ENCODE measurements around the gene PLPP4.

The PLPP4 gene

DNA sequence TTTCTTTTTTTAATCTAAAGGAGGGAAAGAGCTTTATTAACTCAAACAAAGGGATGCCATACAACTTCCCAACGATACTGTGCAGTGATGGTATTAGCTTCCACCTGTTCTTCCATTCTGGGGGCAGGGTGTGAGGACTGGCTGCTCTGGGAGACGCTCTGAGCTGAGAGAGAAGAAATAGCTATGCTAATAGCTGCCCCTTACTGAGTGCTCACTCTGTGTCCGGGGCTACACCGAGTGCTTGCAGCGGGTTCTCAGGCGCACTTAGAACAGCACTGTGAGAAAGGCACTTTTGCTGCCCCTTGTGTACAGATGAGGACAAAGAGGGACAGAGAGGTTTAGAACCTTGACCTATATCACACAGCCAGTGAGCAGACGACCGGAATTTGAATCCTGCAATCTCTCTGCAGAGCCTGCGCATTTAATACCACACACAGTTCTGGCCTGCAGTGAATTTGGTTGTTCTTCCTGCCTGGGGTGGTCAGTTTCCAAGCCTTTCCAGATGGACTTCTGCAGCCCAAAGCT is 142.2 kb downstream of the PLPP4 start:
- no peaks in the 10 kb centered on the region for H3K79me2 ChIP-seq (ENCODE audit: low read length)

GRCh38 chr10:120600871-120601649 is 144.0 kb downstream of the PLPP4 start:
- peaks cover 18% of the 10 kb centered on the region for H3K36me3 ChIP-seq (replicated peaks; ENCODE audit: low read depth, low read length)
- no peaks in the 10 kb centered on the region for H4K20me1 ChIP-seq (ENCODE audit: insufficient read depth, low read length)
- peak overlapping the region; percentile 98 for H3K27ac ChIP-seq (ENCODE audit: low read length)
- H3K79me2 ChIP-seq (ENCODE audit: low read length), result no peaks in the 10 kb centered on the region
- no peak overlapping the region for H2AFZ ChIP-seq (ENCODE audit: low read depth, low read length)
- H3K9ac ChIP-seq (ENCODE audit: low read length), result peak overlapping the region; percentile 88
- H3K9me3 ChIP-seq (ENCODE audit: insufficient read depth, low read length), result peaks cover 10% of the 10 kb centered on the region
- peak overlapping the region; percentile 73 for H3K4me2 ChIP-seq (ENCODE audit: low read length)
- H3K4me3 ChIP-seq (ENCODE audit: low read length), result peak overlapping the region; percentile 45
- peaks cover 70% of the 10 kb centered on the region for H3K4me1 ChIP-seq (ENCODE audit: low read length)
- TF ChIP-seq, protein P1, sequence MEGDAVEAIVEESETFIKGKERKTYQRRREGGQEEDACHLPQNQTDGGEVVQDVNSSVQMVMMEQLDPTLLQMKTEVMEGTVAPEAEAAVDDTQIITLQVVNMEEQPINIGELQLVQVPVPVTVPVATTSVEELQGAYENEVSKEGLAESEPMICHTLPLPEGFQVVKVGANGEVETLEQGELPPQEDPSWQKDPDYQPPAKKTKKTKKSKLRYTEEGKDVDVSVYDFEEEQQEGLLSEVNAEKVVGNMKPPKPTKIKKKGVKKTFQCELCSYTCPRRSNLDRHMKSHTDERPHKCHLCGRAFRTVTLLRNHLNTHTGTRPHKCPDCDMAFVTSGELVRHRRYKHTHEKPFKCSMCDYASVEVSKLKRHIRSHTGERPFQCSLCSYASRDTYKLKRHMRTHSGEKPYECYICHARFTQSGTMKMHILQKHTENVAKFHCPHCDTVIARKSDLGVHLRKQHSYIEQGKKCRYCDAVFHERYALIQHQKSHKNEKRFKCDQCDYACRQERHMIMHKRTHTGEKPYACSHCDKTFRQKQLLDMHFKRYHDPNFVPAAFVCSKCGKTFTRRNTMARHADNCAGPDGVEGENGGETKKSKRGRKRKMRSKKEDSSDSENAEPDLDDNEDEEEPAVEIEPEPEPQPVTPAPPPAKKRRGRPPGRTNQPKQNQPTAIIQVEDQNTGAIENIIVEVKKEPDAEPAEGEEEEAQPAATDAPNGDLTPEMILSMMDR (IDR thresholded peaks at IDR 0.05; ENCODE audit: low read depth, low read length), result peak; percentile 59
- no peak for TF ChIP-seq EZH2phosphoT487 (IDR thresholded peaks at IDR 0.05; ENCODE audit: low read depth)
- no peaks in the 10 kb centered on the region for H3K27me3 ChIP-seq (ENCODE audit: low read depth, low read length)

More for the DNA sequence above, 142.2 kb downstream of the PLPP4 start:
- Histone ChIP-seq H3K9me3 (ENCODE audit: insufficient read depth, low read length) (peaks cover 10% of the 10 kb centered on the region), H3K27ac (ENCODE audit: low read length) (no peak overlapping the region), H3K36me3 (replicated peaks; ENCODE audit: low read depth, low read length) (peaks cover 15% of the 10 kb centered on the region), H2AFZ (ENCODE audit: low read depth, low read length) (no peak overlapping the region), H3K9ac (ENCODE audit: low read length) (peak overlapping the region; percentile 11; the same call in 1 of the 2 replicates), H3K4me1 (ENCODE audit: low read length) (peaks cover 54% of the 10 kb centered on the region), H3K4me3 (ENCODE audit: low read length) (no peak overlapping the region), H4K20me1 (ENCODE audit: insufficient read depth, low read length) (no peaks in the 10 kb centered on the region), H3K27me3 (ENCODE audit: low read depth, low read length) (no peaks in the 10 kb centered on the region), H3K4me2 (ENCODE audit: low read length) (no peak overlapping the region)
- TF ChIP-seq EZH2phosphoT487 (IDR thresholded peaks at IDR 0.05; ENCODE audit: low read depth), result no peak
- TF ChIP-seq, protein P1 (IDR thresholded peaks at IDR 0.05; ENCODE audit: low read depth, low read length), result no peak

- peaks cover 10% of the 10 kb centered on the region for H3K9me3 ChIP-seq (ENCODE audit: insufficient read depth, low read length)
- peak overlapping the region; percentile 73 for H3K4me2 ChIP-seq (ENCODE audit: low read length)
- H2AFZ ChIP-seq (ENCODE audit: low read depth, low read length), result no peak overlapping the region
- H3K79me2 ChIP-seq (ENCODE audit: low read length), result no peaks in the 10 kb centered on the region
- peaks cover 18% of the 10 kb centered on the region for H3K36me3 ChIP-seq (replicated peaks; ENCODE audit: low read depth, low read length)
- no peaks in the 10 kb centered on the region for H3K27me3 ChIP-seq (ENCODE audit: low read depth, low read length)
- no peaks in the 10 kb centered on the region for H4K20me1 ChIP-seq (ENCODE audit: insufficient read depth, low read length)
- H3K4me1 ChIP-seq (ENCODE audit: low read length), result peaks cover 78% of the 10 kb centered on the region
- H3K27ac ChIP-seq (ENCODE audit: low read length), result peak overlapping the region; percentile 98
- TF ChIP-seq, protein P1 (IDR thresholded peaks at IDR 0.05; ENCODE audit: low read depth, low read length), result no peak
- no peak for TF ChIP-seq EZH2phosphoT487 (IDR thresholded peaks at IDR 0.05; ENCODE audit: low read depth)
- H3K4me3 ChIP-seq (ENCODE audit: low read length), result peak overlapping the region; percentile 45
- peak overlapping the region; percentile 88 for H3K9ac ChIP-seq (ENCODE audit: low read length)
Measured at GRCh38 chr10:120601999-120602398, 145.0 kb downstream of the PLPP4 start.

GRCh38 chr10:120605410-120605809 is 148.4 kb downstream of the PLPP4 start:
- H3K27me3 ChIP-seq (ENCODE audit: low read depth, low read length), result peaks cover 8% of the 10 kb centered on the region

More at GRCh38 chr10:120605410-120605809, 148.4 kb downstream of the PLPP4 start:
- Histone ChIP-seq H3K9ac (ENCODE audit: low read length) (peak overlapping the region; percentile 69), H3K36me3 (replicated peaks; ENCODE audit: low read depth, low read length) (peaks cover 18% of the 10 kb centered on the region), H3K4me1 (ENCODE audit: low read length) (peaks cover 76% of the 10 kb centered on the region), H3K4me2 (ENCODE audit: low read length) (peak overlapping the region; percentile 79), H4K20me1 (ENCODE audit: insufficient read depth, low read length) (no peaks in the 10 kb centered on the region), H2AFZ (ENCODE audit: low read depth, low read length) (no peak overlapping the region), H3K79me2 (ENCODE audit: low read length) (no peaks in the 10 kb centered on the region), H3K9me3 (ENCODE audit: insufficient read depth, low read length) (peaks cover 10% of the 10 kb centered on the region), H3K27ac (ENCODE audit: low read length) (peak overlapping the region; percentile 97), H3K4me3 (ENCODE audit: low read length) (peak overlapping the region; percentile 41)
- TF ChIP-seq EZH2phosphoT487 (IDR thresholded peaks at IDR 0.05; ENCODE audit: low read depth), result no peak
- TF ChIP-seq, protein P1 (IDR thresholded peaks at IDR 0.05; ENCODE audit: low read depth, low read length), result no peak

Measured in OCI-LY3 (cell line).